Kidney tubule cell (primary cell): Measurements from ENCODE around the gene GNA12.

ENCODE experiments used
- DNase-seq: peaks from one replicate; pipeline ENCODE4 v3.0.0-alpha.2; 2018; ENCODE audit warnings: low spot score

GNA12 gene

GRCh38 chr7:2838451-2838850 is 5.7 kb downstream of the GNA12 start:
- DNase-seq: no peak

- no peak for DNase-seq
These were observed 6.6 kb downstream of the GNA12 start for GRCh38 chr7:2837496-2837895.

GRCh38 chr7:2834748-2835441 is 9.2 kb downstream of the GNA12 start:
- DNase-seq: no peak

GRCh38 chr7:2833083-2833910 is 10.8 kb downstream of the GNA12 start:
- DNase-seq: no peak

- DNase-seq: no peak
These were observed 11.6 kb downstream of the GNA12 start for GRCh38 chr7:2832461-2832860.

- DNase-seq: no peak
These were observed 13.3 kb downstream of the GNA12 start for GRCh38 chr7:2830609-2831376.

GRCh38 chr7:2829040-2829439 is 15.1 kb downstream of the GNA12 start:
- DNase-seq: no peak

GRCh38 chr7:2826771-2827170 is 17.3 kb downstream of the GNA12 start:
- no peak for DNase-seq

GRCh38 chr7:2825559-2826227 is 18.4 kb downstream of the GNA12 start:
- no peak for DNase-seq

- DNase-seq: peak; percentile 34
These were observed 19.2 kb downstream of the GNA12 start for GRCh38 chr7:2824678-2825461.

- no peak for DNase-seq
These were observed 20.0 kb downstream of the GNA12 start for GRCh38 chr7:2824026-2824677.

- DNase-seq: no peak
These were observed 21.0 kb downstream of the GNA12 start for GRCh38 chr7:2823130-2823529.

GRCh38 chr7:2821842-2822507 is 22.1 kb downstream of the GNA12 start:
- DNase-seq: peak; percentile 83

GRCh38 chr7:2821161-2821841 is 22.8 kb downstream of the GNA12 start:
- DNase-seq: peak; percentile 93

GRCh38 chr7:2820508-2820934 is 23.6 kb downstream of the GNA12 start:
- DNase-seq: peak; percentile 93

- no peak for DNase-seq
These were observed 24.1 kb downstream of the GNA12 start for GRCh38 chr7:2819954-2820397.

- DNase-seq: peak; percentile 64
These were observed 24.8 kb downstream of the GNA12 start for GRCh38 chr7:2819161-2819953.

GRCh38 chr7:2818653-2819052 is 25.5 kb downstream of the GNA12 start:
- no peak for DNase-seq

- no peak for DNase-seq
These were observed 26.0 kb downstream of the GNA12 start for GRCh38 chr7:2818121-2818520.
